ENCODE data around the gene OPN1SW. TPM values are rescaled to one million over a fixed set of nuclear protein-coding genes. Genes with fewer than 3 reads are reported as not detected.

Gene OPN1SW
- total and polyA plus RNA-seq, 9 of the 15 experiments (the other 6 are each of a cell fraction or from before 2014, with no cell fraction given) = 0.84 to 1.0 TPM; not detected in 7

- H3K9me3 ChIP-seq (replicated peaks; ENCODE audit: control insufficient read depth, insufficient read depth, low read depth, low read length) = no peaks in the 10 kb centered on the region
- ATAC-seq = no peak
- H3K27ac ChIP-seq (ENCODE audit: extremely low read depth, low read depth, low read length) = no peak overlapping the region
- 64% methylated on average over 4 of the region's 4 CpGs for whole genome bisulfite sequencing (ENCODE audit: insufficient coverage, low coverage, missing lambda C conversion rate)
- H2AFZ ChIP-seq (ENCODE audit: low read depth, low read length) = no peak overlapping the region
- BruUV-seq (replicated peaks) = no TSS peak
- ChIA-PET POLR2A (interaction anchor here (0.6 to 2.0 kb wide), 8 partner anchors 10 to 45 kb away, joined by 3 to 7 read pairs (median 4); no protein-coding TSS in a partner anchor), CTCF (ENCODE audit: low intra/inter-chr PET ratio) (interaction anchor here (1.5 kb wide), 1 partner anchor 85 kb away, joined by 3 read pairs; no protein-coding TSS in a partner anchor)
- H4K20me1 ChIP-seq (replicated peaks; ENCODE audit: control insufficient read depth, insufficient read depth, low read length) = no peaks in the 10 kb centered on the region
- no peak overlapping the region for H3K4me3 ChIP-seq
- H3K9ac ChIP-seq (ENCODE audit: insufficient read depth in 1 of 2, low read depth in 2 of 2, low read length in 2 of 2) = no peak overlapping the region
- H3K4me2 ChIP-seq (ENCODE audit: insufficient read depth, low read length) = no peak overlapping the region
- TF ChIP-seq PREB (CRISPR knock-in tag; IDR thresholded peaks at IDR 0.05) = 0 out of 2 replicates have a peak, but pooled peaks have one; percentile 63
- 0 out of 2 replicates have a peak, but pooled peaks have one; percentile 22 for TF ChIP-seq ZNF232 (CRISPR knock-in tag; IDR thresholded peaks at IDR 0.05)
- no peak for TF ChIP-seq ELK1 (CRISPR knock-in tag; IDR thresholded peaks at IDR 0.05)
- TF ChIP-seq ZNF316 (IDR thresholded peaks at IDR 0.05) = no peak
- H3K4me1 ChIP-seq (replicated peaks in 1 of 2; ENCODE audit: control insufficient read depth in 2 of 2, insufficient read depth in 2 of 2, low read length in 2 of 2) = peaks cover 18 to 40% of the 10 kb centered on the region in 2 experiments
- peaks cover 9% of the 10 kb centered on the region; the same call in 2 of the 3 replicates for H3K79me2 ChIP-seq (ENCODE audit: control insufficient read depth, insufficient read depth, low read length)
- H3K27me3 ChIP-seq (ENCODE audit: control insufficient read depth in 2 of 2, insufficient read depth in 2 of 2, low read length in 2 of 2) = no peaks in the 10 kb centered on the region
- intact Hi-C loops (cut with micrococcal nuclease) (no loop called here), in situ Hi-C loops (cut with MboI) (no loop called here)
- no peak for FAIRE-seq
- no peak for DNase-seq (ENCODE audit: extremely low read depth in 1 of 4, low spot score in 3 of 4)
- H3K9me1 ChIP-seq (ENCODE audit: control insufficient read depth, insufficient read depth, low read length) = no peaks in the 10 kb centered on the region
- peaks cover 17% of the 10 kb centered on the region; the same call in 2 of the 3 replicates for H3K36me3 ChIP-seq (ENCODE audit: control insufficient read depth, insufficient read depth, low read length)
These were observed 19.5 kb upstream of the OPN1SW start for GRCh38 chr7:128795129-128795528.

Measured in K562 (cell line).